Measurements from ENCODE around the gene CAND1. TPM values are rescaled to one million over a fixed set of nuclear protein-coding genes. Genes with fewer than 3 reads are reported as not detected.

CAND1 gene
- total and polyA plus RNA-seq, 9 of the 15 experiments (the other 6 are each of a cell fraction or from before 2014, with no cell fraction given) = 24.0 to 167 (median 77.5) TPM

DNA sequence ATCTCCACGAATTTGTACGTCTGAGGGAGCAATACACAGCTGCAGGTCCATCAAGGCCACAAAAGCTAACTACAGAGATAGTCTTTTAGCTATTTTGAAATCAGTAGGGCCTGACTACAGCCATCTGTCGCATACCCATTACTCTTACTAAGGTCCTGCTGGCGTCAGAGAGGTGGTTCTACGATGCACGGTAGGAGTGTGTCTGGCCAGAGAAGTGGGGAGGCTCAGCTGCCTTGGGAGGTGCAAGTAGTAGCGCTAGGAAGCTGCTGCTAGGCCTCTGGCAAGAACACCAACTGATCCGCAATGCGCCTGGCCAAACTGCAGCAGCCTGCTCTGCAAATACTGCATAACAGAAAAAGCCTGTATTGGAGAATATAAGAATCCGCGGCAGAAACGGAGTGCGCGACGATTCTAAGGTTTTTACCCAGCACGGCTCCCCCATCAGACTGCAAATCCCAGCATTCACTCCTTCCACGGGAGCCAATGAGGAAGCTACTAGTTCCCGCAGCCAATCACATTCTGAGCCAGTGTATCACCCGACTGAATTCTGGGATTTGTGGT is 743 bp upstream of the CAND1 start (continued):
- TF ChIP-seq, protein P1, sequence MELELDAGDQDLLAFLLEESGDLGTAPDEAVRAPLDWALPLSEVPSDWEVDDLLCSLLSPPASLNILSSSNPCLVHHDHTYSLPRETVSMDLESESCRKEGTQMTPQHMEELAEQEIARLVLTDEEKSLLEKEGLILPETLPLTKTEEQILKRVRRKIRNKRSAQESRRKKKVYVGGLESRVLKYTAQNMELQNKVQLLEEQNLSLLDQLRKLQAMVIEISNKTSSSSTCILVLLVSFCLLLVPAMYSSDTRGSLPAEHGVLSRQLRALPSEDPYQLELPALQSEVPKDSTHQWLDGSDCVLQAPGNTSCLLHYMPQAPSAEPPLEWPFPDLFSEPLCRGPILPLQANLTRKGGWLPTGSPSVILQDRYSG (tag; conservative IDR thresholded peaks at IDR 0.05; ENCODE audit: low read depth) = 0 out of 2 replicates have a peak, but pooled peaks have one; percentile 50
- TF ChIP-seq SLC30A9 (CRISPR knock-in tag; IDR thresholded peaks at IDR 0.05) (no peak), THRAP3 (IDR thresholded peaks at IDR 0.05; ENCODE audit: borderline replicate concordance) (no peak), PCBP1 (IDR thresholded peaks at IDR 0.05; ENCODE audit: low read depth, low read length, poor library complexity, severe bottlenecking) (no peak), ZNF143 (CRISPR knock-in tag; IDR thresholded peaks at IDR 0.05) (peak; percentile 90), ZC3H11A (IDR thresholded peaks at IDR 0.05; ENCODE audit: low read depth, low read length) (no peak), EWSR1 (IDR thresholded peaks at IDR 0.05; ENCODE audit: borderline replicate concordance, low read depth, partially characterized antibody) (no peak), RBM34 (IDR thresholded peaks at IDR 0.05; ENCODE audit: borderline replicate concordance, insufficient read depth, low read length) (no peak), RB1 (IDR thresholded peaks at IDR 0.05; ENCODE audit: low read depth) (no peak), MTA2 (IDR thresholded peaks at IDR 0.05; ENCODE audit: low read depth) (no peak), ZNF133 (CRISPR knock-in tag; IDR thresholded peaks at IDR 0.05) (no peak), TRIM28 (IDR thresholded peaks at IDR 0.05) (no peak), ZBTB7A (IDR thresholded peaks at IDR 0.05; ENCODE audit: borderline replicate concordance, control insufficient read depth, low read depth, low read length) (no peak), ASH1L (IDR thresholded peaks at IDR 0.05; ENCODE audit: borderline replicate concordance, low read depth, partially characterized antibody) (peak; percentile 89), ZNF124 (CRISPR knock-in tag; IDR thresholded peaks at IDR 0.05) (no peak), SREBF2 (CRISPR knock-in tag; IDR thresholded peaks at IDR 0.05) (no peak), ZBTB17 (CRISPR knock-in tag; IDR thresholded peaks at IDR 0.05) (no peak), TEAD4 (IDR thresholded peaks at IDR 0.05; ENCODE audit: low read length) (no peak), TEAD4 (CRISPR knock-in tag; IDR thresholded peaks at IDR 0.05; ENCODE audit: borderline replicate concordance) (no peak)
- TF ChIP-seq, protein P2, sequence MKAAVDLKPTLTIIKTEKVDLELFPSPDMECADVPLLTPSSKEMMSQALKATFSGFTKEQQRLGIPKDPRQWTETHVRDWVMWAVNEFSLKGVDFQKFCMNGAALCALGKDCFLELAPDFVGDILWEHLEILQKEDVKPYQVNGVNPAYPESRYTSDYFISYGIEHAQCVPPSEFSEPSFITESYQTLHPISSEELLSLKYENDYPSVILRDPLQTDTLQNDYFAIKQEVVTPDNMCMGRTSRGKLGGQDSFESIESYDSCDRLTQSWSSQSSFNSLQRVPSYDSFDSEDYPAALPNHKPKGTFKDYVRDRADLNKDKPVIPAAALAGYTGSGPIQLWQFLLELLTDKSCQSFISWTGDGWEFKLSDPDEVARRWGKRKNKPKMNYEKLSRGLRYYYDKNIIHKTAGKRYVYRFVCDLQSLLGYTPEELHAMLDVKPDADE (conservative IDR thresholded peaks at IDR 0.05; ENCODE audit: control insufficient read depth, low read depth, low read length) = peak; percentile 97
- TF ChIP-seq, protein P3, sequence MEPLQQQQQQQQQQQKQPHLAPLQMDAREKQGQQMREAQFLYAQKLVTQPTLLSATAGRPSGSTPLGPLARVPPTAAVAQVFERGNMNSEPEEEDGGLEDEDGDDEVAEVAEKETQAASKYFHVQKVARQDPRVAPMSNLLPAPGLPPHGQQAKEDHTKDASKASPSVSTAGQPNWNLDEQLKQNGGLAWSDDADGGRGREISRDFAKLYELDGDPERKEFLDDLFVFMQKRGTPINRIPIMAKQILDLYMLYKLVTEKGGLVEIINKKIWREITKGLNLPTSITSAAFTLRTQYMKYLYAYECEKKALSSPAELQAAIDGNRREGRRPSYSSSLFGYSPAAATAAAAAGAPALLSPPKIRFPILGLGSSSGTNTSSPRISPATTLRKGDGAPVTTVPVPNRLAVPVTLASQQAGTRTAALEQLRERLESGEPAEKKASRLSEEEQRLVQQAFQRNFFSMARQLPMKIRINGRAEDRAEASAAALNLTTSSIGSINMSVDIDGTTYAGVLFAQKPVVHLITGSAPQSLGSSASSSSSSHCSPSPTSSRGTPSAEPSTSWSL (CRISPR knock-in tag; IDR thresholded peaks at IDR 0.05; ENCODE audit: borderline replicate concordance) = 0 out of 2 replicates have a peak, but pooled peaks have one; percentile 51
- TF ChIP-seq, protein P4, sequence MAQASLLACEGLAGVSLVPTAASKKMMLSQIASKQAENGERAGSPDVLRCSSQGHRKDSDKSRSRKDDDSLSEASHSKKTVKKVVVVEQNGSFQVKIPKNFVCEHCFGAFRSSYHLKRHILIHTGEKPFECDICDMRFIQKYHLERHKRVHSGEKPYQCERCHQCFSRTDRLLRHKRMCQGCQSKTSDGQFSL (CRISPR knock-in tag; IDR thresholded peaks at IDR 0.05) = peak; percentile 79
- TF ChIP-seq, protein P4 (tag; IDR thresholded peaks at IDR 0.05) = peak in 1 of 2 experiments; percentile 39; a peak in 1 of 4 replicates
- TF ChIP-seq, protein P5, sequence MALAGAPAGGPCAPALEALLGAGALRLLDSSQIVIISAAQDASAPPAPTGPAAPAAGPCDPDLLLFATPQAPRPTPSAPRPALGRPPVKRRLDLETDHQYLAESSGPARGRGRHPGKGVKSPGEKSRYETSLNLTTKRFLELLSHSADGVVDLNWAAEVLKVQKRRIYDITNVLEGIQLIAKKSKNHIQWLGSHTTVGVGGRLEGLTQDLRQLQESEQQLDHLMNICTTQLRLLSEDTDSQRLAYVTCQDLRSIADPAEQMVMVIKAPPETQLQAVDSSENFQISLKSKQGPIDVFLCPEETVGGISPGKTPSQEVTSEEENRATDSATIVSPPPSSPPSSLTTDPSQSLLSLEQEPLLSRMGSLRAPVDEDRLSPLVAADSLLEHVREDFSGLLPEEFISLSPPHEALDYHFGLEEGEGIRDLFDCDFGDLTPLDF (CRISPR knock-in tag; IDR thresholded peaks at IDR 0.05) = no peak; the same call in 1 of the 2 replicates

Data from K562 (cell line).